RKO (cell line): ENCODE data around the gene WDR54.

Experiments
- DNase-seq: peaks from one replicate; pipeline ENCODE4 v3.0.0-alpha.2; 2016; ENCODE audit warnings: low spot score

Gene WDR54, protein sequence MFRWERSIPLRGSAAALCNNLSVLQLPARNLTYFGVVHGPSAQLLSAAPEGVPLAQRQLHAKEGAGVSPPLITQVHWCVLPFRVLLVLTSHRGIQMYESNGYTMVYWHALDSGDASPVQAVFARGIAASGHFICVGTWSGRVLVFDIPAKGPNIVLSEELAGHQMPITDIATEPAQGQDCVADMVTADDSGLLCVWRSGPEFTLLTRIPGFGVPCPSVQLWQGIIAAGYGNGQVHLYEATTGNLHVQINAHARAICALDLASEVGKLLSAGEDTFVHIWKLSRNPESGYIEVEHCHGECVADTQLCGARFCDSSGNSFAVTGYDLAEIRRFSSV

DNA sequence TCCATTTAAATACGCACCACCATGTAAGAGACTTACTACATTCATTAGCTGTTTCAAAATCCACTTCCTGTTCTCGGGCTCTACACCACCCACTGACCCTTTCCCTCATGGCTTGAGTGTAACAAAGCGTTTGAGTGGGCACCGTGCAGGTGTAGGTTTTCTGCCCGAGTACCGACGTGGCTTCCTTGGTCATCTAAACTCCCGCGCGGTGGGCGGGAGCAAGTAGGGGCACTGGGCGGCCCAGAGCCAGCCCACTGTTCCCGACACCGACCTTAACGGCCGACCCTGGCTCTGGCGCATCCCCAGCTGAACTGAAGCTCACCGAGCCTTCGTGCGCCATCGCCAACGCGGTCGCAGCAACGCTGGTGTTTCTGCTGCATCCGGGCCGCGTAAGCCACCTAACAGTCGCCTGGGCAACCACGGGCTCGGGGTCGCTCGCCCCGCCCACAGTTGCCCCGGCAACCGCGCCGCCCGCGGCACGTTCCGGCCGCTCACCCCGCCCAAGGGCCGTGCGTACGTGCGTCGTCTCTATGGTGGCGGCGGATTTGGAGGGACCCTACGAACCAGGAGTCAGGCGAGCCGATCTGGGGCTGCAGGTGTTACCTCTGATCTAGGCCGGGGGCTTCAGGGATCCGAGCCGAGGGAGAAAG is at the start of gene WDR54, which contains the start of gene C2orf81:
Gene WDR54 (plus strand): TSS at position 510 of the 650 bp plus-strand sequence. CDS start 424 bp downstream, outside the sequence.
Gene C2orf81 (minus strand): TSS at position 399 of the 650 bp plus-strand sequence. CDS start 59 bp downstream, at position 340.
- DNase-seq, result peak; percentile 94

DNA sequence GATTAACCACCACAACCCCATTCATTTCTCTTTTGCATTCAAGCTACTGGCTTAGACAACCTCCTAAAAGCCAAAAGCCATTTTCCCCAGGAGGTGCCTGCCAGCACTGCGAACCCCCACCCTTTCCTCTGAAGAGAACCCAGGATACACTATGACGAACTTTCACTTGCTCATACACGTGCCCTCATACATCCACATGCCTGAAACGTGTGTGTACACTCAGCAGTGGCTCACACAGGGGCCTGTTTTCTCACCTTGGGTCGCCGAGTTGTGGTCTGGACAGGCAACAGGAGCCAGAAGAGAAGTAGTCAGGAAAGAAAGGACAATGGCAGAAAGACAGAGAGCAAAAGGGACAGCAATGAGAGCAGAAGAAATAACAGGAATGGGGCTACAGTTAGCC is 48.9 kb upstream of the WDR54 start:
- no peak for DNase-seq

DNA sequence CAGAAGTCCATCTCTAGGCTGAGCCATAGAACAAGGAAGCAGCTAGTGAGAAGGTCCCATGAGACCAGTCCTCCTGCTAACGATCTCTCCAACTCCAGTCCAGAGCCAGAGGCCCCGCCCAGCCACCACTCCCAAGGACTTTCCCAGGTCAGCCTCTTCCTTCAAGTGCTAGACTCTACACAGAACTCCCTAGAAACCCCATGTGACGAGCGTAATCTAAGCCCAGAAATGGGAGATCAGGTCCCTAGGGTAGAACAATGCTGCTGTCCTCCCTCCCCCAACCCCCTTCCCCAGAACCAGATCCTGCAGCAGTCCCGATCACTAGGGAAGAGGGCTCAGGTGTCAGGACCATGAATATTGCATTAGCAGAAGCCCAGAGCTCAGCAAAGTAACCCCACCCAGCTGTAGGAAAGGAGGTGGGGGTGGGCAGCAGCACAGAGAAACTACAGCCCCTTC is 48.3 kb upstream of the WDR54 start:
- no peak for DNase-seq

DNA sequence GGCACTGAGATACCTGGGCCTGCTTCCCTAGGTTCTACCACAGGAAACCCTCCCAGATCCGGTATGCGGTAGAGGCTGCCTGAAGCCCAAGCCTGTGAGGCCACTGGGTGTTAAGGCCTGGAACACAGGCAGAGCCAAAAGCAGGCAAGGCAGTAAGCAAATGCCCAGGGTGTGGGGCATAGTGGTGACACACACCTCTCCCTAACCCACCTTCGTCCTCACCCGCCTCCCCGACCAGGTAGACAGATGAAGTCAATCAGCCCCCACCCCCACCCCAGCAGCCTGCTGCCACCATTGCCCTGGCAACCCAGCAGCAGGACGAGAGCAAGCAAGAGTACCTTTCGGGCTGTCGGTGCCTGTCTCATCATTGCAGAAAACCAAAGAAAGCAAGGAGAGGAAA is 47.5 kb upstream of the WDR54 start:
- DNase-seq, result no peak

DNA sequence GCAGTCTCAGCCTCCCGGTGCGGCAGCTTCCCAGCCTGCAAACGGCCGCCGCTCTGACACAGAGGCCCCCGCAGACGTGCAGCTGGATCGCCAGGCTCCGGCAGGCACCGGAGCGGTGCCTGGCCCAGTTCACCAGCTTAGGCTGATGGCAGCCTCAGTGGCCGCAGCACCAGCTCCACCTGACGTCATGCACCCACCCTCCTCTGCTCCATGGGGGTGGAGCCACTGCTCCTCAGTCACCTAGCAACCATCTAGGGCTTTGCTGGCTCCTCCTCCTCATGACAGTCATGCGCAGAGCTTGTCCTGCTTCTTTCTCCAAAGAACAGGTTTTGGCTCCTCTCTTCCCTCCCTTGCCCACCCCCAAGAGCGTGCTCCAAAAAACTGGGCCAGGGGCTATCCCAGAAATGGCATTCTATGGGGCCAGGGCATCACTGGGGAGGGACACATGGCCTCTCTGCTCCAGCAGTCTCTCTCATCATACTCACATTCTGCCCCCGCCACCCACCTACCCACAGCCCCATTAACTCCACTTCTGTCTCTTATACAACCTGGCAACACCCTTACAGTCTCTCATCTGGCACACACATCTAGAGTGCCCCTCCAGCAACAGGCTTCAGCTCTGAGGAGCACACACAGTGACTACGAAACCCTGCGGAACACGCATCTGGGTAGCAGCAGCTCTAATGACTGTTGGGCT is 46.9 kb upstream of the WDR54 start:
- no peak for DNase-seq

DNA sequence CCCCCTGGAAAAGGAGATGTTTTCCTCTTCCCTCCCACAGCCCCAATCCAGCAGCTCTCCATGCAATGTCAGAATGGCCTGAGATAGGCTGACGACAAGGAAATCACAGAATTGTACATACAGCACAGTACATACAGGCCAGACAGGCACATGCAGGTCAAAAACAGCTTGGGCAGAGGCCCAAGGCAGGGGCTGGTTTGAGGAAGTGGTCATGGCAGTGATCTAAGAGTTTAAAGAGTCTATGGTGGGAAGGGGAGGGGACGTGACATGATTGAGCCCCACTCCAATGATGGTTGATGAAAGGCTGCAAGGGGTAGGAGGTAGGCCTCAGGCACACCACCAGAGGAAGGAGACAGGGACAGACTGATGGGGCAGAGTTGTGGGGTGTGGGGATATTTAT is 45.7 kb upstream of the WDR54 start:
- DNase-seq, result no peak

DNA sequence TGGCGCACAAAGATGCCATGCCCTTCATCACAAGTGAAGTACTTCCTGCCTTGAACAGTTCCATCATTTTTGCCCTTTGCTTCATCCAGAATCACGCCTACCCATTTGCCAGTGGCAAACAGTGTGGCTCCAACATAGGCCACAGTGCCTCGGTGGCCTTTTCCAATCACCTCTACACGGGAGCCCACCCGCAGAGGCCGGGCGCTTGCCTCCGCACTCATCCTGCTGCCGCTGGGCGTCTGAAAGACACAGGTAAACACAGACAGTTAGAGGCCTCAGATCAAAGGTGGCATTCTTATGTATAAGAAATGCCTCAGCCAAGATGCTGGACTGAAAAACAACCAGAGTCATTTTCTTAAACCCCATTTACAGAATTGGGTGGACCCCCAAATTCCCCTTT is 43.5 kb upstream of the WDR54 start:
- no peak for DNase-seq

DNA sequence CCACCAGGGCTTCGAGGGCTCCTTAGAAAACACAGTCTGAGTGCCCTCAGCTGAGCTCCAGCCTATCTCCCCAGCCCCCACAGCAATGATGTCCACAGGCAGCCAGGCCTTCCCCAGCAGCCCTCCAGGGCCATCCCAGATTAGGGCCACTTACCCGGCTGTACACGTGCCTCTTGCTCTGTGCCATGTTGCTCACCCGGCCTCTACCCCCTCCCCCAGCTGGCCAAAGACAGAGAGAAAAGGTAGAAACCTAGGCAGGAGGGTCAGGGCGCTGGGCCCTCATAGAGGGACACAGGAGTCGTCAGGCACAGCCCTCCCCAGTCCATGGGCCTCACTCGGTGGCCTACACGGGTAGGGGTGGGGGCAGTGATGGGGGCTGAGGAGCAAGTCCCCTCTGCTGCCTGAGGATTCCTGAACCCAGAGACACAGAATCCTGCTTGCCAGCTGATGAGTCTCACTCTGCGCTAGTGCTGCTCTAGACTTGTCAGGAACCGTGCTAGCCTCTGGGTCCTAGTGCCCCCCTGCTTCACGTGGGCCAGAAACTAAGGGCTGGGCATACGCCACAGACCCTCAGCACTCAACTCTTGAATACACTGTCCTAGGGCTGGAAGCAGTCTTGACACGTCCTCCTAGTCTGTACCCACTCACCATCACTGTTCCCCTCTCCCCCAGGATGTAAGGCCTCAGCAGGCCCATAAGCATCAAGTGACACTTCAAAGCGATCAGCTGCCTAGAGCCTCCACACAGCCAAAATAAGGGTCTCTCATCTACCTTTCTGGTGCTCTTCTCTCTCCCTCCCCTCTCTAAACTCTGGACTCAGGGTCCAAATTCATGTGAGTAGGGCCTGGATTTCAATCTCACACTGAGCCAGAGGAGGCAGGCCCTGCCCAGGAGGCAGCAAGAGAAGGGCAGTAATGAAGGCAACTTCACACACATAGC is 41.4 kb upstream of the WDR54 start, which contains the start of gene DCTN1:
Gene DCTN1 (minus strand): TSS at position 461 of the 939 bp plus-strand sequence. CDS start 274 bp downstream, at position 187.
- peak; percentile 61 for DNase-seq

DNA sequence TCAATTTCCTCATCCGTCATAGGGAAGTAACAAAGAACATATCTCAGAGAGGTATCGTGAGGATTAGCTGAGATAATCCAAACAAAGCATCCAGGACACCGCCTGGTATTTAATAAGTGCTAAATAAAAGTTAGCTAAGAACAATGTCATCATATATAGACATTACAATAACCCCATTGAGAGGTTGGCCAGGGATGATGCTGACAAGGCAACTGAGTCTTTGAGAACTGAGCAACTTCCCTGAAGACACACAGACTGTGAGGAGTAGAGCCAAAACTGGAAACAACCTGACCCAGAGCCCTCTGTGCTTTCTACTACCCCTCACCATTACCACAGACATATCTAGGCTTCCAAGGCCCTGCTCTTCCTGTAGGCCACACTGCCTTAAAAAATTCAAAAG is 39.8 kb upstream of the WDR54 start:
- DNase-seq, result no peak

DNA sequence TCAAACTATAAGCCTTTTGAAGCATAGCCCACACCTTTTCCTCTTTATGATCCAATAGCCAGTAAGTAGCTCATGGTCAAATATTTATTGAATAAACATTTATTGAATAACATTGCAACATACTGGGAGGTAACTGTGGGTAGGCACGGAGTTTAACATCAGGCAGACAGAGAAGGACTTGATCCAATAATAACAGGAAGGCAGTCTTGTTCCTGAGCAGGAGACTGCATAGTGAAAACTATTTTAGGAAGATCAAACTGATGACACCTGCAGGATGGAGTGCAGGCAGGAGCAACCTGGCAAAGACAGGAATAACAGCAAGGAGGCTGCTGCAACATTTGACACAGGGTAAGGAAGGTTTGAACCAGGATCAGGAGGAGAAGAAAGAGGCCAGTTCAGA is 38.3 kb upstream of the WDR54 start:
- DNase-seq, result no peak

DNA sequence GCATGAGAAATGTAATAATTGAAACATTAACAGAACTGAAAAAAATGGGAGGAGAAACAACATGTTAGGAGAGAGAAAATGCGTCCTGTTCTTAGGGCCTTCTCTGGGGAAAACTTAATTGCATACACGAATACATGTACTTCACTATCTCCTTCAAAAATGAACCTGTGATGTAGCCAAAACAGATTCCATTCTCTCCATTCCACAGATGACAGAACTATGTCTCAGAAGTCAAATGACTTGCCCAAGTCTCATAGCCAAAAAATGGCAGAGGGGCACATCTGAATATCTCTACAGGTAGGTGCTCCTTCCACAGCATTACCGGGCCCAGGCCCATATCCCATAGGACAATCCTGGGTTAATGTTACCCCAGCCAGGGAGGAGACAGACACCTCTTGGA is 37.5 kb upstream of the WDR54 start:
- DNase-seq, result no peak

DNA sequence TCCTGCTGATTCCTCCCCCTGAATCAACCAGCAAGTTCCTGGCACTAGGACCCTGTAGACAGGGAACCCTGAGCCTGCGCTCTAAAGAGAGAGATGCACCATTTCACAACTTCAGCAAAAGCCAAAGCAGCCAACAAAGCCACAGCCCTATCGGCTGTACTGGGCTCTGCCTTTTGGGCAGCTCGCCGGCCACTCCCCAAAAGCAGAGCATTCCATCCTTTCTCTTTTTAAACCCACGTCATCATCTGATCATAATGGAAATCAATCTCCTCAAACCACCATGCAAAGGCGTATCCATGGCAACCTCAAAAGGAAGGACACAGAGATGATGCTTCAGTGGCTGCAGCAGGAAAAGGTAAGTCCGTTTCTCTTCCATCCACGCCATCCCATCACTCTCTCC is 36.1 kb upstream of the WDR54 start:
- DNase-seq, result no peak

DNA sequence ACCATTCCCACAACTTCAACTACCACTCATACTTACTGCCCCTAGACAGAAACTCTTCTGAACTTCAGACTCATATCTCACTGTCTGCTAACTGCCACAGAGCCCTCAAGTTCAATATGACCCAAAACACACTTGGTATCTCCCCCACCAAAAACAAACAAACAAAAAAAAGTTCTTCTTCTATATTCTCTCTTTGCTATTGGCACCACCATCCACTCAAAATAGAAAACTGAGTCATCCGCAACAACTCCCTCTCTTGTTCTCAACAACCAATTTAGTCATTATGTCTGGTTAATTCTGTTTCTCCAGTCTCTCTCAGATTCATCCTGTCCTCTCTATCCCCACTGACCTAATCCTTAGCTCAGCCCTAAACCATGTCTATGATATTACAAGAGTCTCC is 34.2 kb upstream of the WDR54 start:
- DNase-seq, result no peak

DNA sequence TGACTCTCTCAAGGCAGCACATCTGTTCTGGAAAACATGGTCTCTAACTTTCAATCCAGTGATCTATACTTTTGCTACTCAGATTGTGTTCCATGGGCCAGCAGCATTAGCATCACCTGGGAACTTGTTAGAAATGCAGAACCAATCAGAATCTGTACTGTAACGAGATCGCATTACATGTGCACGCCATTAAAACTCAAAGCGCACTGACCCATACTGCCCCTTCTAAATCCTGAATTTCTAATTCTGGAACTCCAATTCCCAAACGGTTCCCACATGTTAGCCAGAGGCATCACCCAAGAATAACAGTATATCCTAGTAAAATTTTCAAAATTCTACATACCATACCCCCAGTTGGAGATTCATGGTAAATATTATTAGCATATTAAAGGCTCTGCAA is 30.9 kb upstream of the WDR54 start:
- no peak for DNase-seq

DNA sequence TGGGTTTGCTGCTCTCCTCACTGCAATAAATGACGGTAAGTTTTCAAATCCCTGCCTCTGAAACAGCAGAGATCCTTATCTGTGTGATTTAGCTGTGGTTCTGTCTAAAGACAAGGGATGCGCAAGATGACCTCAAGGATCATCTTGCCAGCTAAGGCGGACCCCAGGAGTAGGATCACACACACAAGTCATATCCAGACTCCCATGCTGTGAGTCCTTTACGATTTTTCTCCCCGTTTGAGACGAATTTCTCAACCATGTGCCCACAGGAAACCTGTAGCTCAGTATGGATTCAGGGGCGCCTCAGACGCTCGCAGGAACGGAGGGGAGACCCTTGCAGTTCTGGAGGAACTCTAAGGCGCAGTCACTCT is 30.3 kb upstream of the WDR54 start:
- DNase-seq, result peak; percentile 49

DNA sequence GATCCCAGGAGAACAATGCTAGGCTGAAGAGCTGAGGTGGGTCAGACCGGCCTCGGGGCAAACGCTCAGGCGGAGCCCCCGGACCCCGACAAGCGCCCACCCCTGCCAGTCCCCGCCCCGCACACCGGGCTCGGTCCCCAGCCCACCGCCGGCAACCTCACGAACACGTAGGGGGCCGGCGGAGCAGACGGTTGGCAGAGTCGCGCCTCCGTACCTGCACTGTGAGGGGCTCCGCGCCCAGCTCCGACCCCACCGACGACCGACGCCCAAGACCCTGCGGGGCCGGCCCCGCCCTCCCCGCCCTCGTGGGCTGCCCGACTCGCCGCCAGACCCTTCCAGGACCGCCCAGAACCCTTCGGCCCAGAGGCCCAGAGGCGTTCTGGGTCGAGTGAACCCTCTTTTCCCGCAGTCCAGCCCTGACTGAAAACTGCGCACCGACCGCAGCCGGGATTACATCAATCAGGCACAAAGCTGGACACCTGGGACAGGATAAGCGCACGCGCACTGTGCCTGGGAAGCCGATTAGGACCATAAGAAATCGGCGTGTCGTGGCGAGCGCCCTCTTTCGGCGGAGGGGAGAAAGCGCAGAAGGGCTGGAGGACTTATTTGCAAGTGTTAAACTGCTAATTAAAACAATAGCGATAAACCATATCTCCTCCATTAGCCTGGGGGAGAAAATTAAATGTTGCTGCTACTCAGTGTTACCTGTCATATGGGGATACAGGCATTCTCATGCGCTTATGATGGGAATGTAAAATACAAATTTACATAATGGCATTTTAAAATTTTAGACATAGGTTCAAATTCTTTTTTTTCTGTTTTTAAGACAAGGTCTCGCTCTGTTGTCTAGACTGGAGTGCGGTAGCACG is 29.7 kb upstream of the WDR54 start:
- DNase-seq, result peak; percentile 93

DNA sequence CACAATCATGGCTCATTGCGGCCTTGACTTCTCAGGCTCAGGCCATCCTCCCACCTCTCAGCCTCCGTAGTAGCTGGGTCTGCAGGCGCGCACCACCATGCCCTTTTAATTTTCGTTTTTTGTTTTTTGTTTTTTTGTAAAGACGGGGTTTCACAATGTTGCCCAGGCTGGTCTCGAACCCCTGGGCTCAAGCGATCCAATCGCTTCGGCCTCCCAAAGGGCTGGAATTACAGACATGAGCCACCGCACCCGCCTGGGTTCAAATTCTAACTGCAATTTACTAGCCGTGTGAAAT is 29.1 kb upstream of the WDR54 start:
- no peak for DNase-seq

DNA sequence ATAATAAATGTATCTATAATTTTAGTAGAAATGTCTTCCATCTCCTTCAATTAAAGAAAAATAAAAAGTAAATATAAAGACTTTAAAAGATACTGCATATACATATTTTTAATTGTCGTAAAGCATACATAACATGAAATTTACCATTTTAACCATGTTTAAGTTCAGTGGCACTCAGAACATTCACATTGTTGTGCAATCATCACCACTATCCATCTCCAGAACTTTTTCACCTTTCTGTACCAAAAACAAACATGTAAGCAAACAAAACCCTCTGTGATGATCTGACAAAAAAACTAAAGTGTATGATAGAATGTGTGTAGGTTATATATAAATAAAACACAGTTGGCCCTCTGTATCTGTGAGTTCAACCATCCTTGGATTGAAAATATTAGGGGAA is 28.0 kb upstream of the WDR54 start:
- DNase-seq, result no peak

DNA sequence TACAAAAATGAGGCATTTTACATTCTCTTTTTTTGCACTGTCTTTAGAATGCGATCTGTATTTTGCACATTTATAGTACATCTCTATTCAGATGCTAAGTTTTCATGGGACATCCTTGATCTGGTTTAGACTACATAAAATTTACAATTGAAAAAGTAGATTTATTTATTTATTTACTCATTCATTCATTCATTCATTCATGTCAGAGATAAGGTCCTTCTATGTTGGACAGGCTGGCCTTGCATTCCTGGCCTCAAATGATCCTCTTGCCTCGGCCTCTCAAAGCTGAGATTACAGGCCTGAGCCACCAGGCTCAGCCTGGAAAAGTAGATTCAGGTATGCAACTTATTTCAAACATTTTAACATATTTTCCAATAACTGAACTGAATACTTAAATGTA is 25.4 kb upstream of the WDR54 start:
- DNase-seq, result no peak

DNA sequence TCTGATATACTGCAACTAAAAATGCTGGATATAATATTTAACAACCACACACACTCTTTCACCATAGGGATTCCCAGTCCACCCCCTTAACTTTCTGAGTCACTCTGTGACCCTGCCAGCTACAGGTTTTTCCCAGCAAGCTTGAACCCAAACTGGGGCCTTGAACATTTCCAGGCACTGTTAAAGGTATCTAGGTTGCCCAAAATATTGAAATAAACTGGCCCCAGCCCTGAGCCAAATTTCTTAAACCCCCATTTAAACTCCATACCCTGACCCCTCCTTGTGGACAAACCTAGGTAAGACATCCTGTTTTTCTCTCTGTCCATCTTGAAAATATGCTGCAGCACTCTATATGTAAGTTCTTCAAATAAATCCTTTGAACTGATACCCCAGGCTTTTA is 21.7 kb upstream of the WDR54 start:
- peak; percentile 46 for DNase-seq

DNA sequence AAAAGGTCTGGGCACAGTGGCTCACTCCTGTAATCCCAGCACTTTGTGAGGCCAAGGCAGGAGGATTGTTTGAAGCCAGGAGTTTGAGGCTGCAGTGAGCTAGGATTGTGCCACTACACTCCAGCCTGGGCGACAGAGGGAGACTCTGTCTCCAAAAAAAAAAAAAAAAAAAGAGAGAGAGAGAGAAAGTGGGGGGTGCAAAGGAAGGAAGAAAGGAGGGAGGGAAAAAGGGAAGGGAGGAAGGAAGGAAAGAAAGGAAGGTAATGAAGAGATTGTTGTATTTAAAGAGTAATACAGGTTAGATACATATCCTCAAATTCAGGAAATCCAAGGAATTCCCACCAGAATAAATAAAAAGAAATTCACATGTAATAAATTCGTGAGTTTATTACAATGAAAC is 19.6 kb upstream of the WDR54 start:
- DNase-seq, result no peak
